Measurements from ENCODE around the gene OR51A2. TPM values are rescaled to one million over a fixed set of nuclear protein-coding genes. Genes with fewer than 3 reads are reported as not detected.

The OR51A2 gene
- total RNA-seq, 4 donors from 2014 or later = not detected

GRCh38 chr11:4982678-4983077 is 27.2 kb upstream of the OR51A2 start:
- no peaks in the 10 kb centered on the region for H3K9me3 ChIP-seq
- H3K27me3 ChIP-seq = no peaks in the 10 kb centered on the region
- H3K27ac ChIP-seq = no peak overlapping the region
- H3K4me3 ChIP-seq = no peak overlapping the region
- H3K36me3 ChIP-seq = no peaks in the 10 kb centered on the region
- TF ChIP-seq CTCF (IDR thresholded peaks at IDR 0.05) (no peak), POLR2A (IDR thresholded peaks at IDR 0.05) (no peak), EP300 (IDR thresholded peaks at IDR 0.05) (no peak)
- H3K4me1 ChIP-seq = no peaks in the 10 kb centered on the region
- no peak for DNase-seq (ENCODE audit: low spot score in 2 of 2)
- 82 to 84% methylated on average over 3 of the region's 3 CpGs for WGBS, 2 donors

DNA sequence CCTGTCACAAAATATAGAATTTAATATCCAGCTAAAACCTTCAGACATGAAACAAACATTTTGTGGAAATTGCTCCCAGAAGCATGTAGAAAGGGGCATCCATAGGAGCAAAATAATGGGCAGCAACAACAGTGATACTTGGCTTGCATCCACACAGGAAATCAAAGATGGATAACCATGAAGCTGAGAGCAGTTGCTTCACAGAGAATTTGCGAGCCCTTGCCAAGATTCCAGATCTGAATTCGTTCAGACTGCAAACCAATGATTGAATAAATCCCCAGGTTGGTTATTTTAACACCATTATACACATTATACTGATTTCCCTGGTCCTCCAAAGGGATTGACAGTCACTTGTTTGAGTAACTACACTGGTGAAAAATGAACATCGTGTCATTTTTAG is 23.5 kb upstream of the OR51A2 start:
- Histone ChIP-seq H3K4me1 (no peaks in the 10 kb centered on the region), H3K4me3 (no peak overlapping the region), H3K27ac (no peak overlapping the region), H3K27me3 (no peaks in the 10 kb centered on the region), H3K9me3 (no peaks in the 10 kb centered on the region), H3K36me3 (no peaks in the 10 kb centered on the region)
- 46 to 59% methylated on average over 3 of the region's 3 CpGs for WGBS, 2 donors
- no peak for DNase-seq (ENCODE audit: low spot score in 2 of 2)
- TF ChIP-seq POLR2A (IDR thresholded peaks at IDR 0.05) (no peak), EP300 (IDR thresholded peaks at IDR 0.05) (no peak), CTCF (IDR thresholded peaks at IDR 0.05) (no peak)

DNA sequence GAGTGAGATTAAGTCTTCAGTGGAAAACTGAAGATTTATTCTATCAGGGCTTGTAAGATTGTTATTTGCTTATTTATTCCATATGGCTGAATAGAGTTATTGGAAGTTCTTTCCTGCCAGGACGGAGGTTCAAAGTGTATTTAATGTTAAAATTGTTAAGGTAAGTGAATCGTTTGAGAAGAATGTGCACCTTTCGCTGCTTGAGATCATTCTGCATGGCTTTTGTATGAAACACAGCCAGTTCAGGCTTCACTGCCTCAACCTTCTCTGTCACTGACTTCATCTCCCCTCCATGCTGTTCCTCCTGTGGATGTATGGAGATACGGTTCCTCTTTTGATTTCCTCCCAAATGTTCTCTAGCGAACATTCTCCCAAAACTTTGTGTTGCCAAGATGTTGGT is 19.9 kb upstream of the OR51A2 start:
- Histone ChIP-seq H3K4me3 (no peak overlapping the region), H3K9me3 (no peaks in the 10 kb centered on the region), H3K36me3 (no peaks in the 10 kb centered on the region), H3K4me1 (no peaks in the 10 kb centered on the region), H3K27me3 (no peaks in the 10 kb centered on the region), H3K27ac (no peak overlapping the region)
- WGBS, 2 donors = 83 to 84% methylated on average over 5 of the region's 5 CpGs
- no peak for DNase-seq (ENCODE audit: low spot score in 2 of 2)
- TF ChIP-seq CTCF (IDR thresholded peaks at IDR 0.05) (no peak), EP300 (IDR thresholded peaks at IDR 0.05) (no peak), POLR2A (IDR thresholded peaks at IDR 0.05) (no peak)

- DNase-seq (ENCODE audit: low spot score in 2 of 2) = no peak
- H3K27ac ChIP-seq = no peak overlapping the region
- H3K9me3 ChIP-seq = peaks cover 0 to 8% (median 0%) of the 10 kb centered on the region in 4 donors
- no peaks in the 10 kb centered on the region for H3K4me1 ChIP-seq
- no peaks in the 10 kb centered on the region for H3K36me3 ChIP-seq
- 40 to 55% methylated on average over 1 of the region's 1 CpG for WGBS, 2 donors
- no peak overlapping the region for H3K4me3 ChIP-seq
- H3K27me3 ChIP-seq = no peaks in the 10 kb centered on the region
- TF ChIP-seq CTCF (IDR thresholded peaks at IDR 0.05) (no peak), POLR2A (IDR thresholded peaks at IDR 0.05) (no peak), EP300 (IDR thresholded peaks at IDR 0.05) (no peak)
Observed at GRCh38 chr11:4962816-4963215, 7.3 kb upstream of the OR51A2 start.

DNA sequence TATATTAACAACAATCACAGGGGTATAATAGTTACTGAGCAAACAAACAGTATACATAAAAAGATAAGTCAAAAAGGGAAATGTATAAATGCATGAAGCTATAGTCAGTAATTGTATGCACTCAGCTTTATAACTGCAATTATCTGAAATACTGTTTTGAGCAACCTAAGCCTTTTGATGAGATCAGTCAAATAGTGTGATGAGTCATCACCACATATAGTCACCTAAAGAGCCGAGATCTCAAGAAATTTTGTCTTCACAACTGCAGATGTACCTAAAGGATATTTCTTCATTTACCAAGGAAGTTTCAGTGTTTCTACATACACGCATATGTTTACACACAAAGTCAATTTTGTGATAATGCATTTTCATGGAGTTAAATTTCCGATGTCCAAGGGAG is 5.4 kb upstream of the OR51A2 start:
- Histone ChIP-seq H3K4me1 (no peaks in the 10 kb centered on the region), H3K27ac (no peak overlapping the region), H3K27me3 (no peaks in the 10 kb centered on the region), H3K9me3 (peaks cover 0 to 8% (median 0%) of the 10 kb centered on the region in 4 donors), H3K4me3 (no peak overlapping the region), H3K36me3 (no peaks in the 10 kb centered on the region)
- DNase-seq (ENCODE audit: low spot score in 2 of 2) = no peak
- 86 to 94% methylated on average over 3 of the region's 3 CpGs for WGBS, 2 donors
- TF ChIP-seq POLR2A (IDR thresholded peaks at IDR 0.05) (no peak), CTCF (IDR thresholded peaks at IDR 0.05) (no peak), EP300 (IDR thresholded peaks at IDR 0.05) (no peak)

Measured in tibial nerve (tissue), 4 donors.